Body of pancreas (tissue), 4 donors: ENCODE results near the gene LAMP1.

Source experiments
- POLR2A ChIP-seq, 3 donors: fragments of 450-650 bp; IDR thresholded peaks; one replicate each; pipeline ENCODE4 v1.6.1; 2016; ENCODE audit warnings: antibody characterized with exemption in 3 of 3, mild to moderate bottlenecking in 2 of 3
- TF ChIP-seq, protein P1 (sequence below), 7 experiments: fragments of 450-650 bp in 4 of 7; fragments of 200-600 bp in 3 of 7; sonication (generic) in 3 of 7; IDR thresholded peaks; one replicate each; pipeline ENCODE4 v1.5.1; 2016 to 2019; ENCODE audit warnings: antibody characterized with exemption in 7 of 7

DNA sequence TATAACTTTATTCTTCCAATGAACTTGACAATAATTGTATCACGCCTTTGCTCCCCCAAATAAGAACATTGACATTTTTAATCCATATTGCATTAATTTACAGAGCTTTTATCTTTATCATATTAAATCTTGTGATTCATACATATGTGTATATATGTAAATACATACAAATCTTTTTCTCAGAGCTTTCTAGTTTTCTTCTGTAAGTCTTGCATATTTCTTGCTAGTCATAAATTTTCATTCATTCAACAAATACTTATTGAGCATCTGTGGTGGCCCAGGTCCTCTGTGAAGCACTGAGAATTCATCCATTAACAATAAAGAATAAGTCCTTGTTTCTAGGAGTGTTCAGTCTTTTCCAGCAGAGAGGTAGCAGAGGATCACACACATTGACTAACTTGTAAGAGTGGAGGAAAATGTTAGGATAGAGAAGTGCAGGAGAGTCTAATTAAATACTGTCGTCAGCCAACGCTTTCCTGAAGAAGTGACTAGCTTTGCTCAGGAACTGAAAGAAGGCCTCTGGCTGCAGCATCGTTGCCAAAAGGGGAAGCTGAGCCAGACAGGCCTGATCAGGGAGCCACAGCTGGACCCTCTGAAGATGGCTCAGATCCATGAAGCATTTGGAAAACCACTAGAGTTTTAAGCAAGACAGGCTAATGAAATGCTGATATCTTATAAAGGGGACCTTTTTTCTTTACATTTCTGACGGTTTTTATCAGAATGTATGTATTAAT, 38.6 kb upstream of the LAMP1 start:
- TF ChIP-seq, protein P1, sequence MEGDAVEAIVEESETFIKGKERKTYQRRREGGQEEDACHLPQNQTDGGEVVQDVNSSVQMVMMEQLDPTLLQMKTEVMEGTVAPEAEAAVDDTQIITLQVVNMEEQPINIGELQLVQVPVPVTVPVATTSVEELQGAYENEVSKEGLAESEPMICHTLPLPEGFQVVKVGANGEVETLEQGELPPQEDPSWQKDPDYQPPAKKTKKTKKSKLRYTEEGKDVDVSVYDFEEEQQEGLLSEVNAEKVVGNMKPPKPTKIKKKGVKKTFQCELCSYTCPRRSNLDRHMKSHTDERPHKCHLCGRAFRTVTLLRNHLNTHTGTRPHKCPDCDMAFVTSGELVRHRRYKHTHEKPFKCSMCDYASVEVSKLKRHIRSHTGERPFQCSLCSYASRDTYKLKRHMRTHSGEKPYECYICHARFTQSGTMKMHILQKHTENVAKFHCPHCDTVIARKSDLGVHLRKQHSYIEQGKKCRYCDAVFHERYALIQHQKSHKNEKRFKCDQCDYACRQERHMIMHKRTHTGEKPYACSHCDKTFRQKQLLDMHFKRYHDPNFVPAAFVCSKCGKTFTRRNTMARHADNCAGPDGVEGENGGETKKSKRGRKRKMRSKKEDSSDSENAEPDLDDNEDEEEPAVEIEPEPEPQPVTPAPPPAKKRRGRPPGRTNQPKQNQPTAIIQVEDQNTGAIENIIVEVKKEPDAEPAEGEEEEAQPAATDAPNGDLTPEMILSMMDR (IDR thresholded peaks at IDR 0.05): no peak
- TF ChIP-seq POLR2A (IDR thresholded peaks at IDR 0.05): no peak
